ENCODE results near the gene AP2A1.

DNA sequence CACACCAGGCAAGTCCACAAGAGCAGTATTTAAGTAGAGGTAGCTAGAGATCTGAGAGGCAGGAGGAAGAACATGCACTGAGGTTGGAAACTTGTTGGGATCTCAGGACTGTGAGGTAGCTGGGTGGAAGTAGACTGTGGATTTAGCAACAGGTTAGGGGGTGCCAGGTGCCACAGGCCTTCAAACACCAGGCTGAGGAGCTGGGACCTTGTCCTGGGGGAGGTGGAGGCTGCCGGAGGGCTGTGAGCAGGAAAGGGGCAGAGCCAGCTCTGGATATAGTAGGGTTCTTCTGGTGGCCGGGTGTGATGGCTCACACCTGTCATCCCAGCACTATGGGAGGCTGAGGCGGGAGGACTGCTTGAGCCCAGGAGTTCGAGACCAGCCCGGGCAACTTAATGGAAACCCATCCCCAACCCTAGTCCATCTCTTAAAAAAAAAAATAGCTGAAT is 43.2 kb downstream of the AP2A1 start:
- TF ChIP-seq, protein P1, sequence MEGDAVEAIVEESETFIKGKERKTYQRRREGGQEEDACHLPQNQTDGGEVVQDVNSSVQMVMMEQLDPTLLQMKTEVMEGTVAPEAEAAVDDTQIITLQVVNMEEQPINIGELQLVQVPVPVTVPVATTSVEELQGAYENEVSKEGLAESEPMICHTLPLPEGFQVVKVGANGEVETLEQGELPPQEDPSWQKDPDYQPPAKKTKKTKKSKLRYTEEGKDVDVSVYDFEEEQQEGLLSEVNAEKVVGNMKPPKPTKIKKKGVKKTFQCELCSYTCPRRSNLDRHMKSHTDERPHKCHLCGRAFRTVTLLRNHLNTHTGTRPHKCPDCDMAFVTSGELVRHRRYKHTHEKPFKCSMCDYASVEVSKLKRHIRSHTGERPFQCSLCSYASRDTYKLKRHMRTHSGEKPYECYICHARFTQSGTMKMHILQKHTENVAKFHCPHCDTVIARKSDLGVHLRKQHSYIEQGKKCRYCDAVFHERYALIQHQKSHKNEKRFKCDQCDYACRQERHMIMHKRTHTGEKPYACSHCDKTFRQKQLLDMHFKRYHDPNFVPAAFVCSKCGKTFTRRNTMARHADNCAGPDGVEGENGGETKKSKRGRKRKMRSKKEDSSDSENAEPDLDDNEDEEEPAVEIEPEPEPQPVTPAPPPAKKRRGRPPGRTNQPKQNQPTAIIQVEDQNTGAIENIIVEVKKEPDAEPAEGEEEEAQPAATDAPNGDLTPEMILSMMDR (IDR thresholded peaks at IDR 0.05), result no peak
- no peak for TF ChIP-seq POLR2A (IDR thresholded peaks at IDR 0.05)
- TF ChIP-seq EP300 (IDR thresholded peaks at IDR 0.05), result no peak
